CD4-positive, alpha-beta memory T cell (primary cell): Measurements from ENCODE around the gene KIAA0586. TPM values are rescaled to one million over a fixed set of nuclear protein-coding genes. Genes with fewer than 3 reads are reported as not detected.

Source experiments
- CTCF ChIA-PET: fragments of 350-600 bp; sonication (Branson Sonifier 250); formaldehyde crosslinking; loops from one replicate; lab custom pipeline; 2021; ENCODE audit warnings: inconsistent platforms; ENCODE audit not compliant: partially characterized antibody; lab: Charles Lee
- POLR2A ChIA-PET: fragments of 350-600 bp; sonication (Branson Sonifier 250); formaldehyde crosslinking; loops from one replicate; lab custom pipeline; 2021; ENCODE audit not compliant: partially characterized antibody; lab: Charles Lee
- DNase-seq, 5 donors: peaks; one replicate each; pipeline versions ENCODE4 v3.0.0 to v3.0.0-alpha.2; 2020 to 2022; ENCODE audit warnings: mixed read lengths in 1 of 5
- H3K27ac ChIP-seq: one replicate; pipeline ENCODE4 v1.7.0; 2013; ENCODE audit warnings: low read depth, low read length
- H3K27me3 ChIP-seq: 2 replicates; pipeline ENCODE4 v1.7.0; 2013; ENCODE audit warnings: mild to moderate bottlenecking, low read length, moderate library complexity; ENCODE audit not compliant: insufficient read depth
- H3K36me3 ChIP-seq: 2 replicates; pipeline ENCODE4 v1.7.0; 2013; ENCODE audit warnings: mild to moderate bottlenecking, low read length, moderate library complexity; ENCODE audit not compliant: insufficient read depth
- H3K4me1 ChIP-seq: 2 replicates; pipeline ENCODE4 v1.7.0; 2013; ENCODE audit warnings: mild to moderate bottlenecking, low read length, moderate library complexity; ENCODE audit not compliant: insufficient read depth
- H3K4me3 ChIP-seq, 2 donors: one replicate each; pipeline ENCODE4 v1.7.0; 2013; ENCODE audit warnings: low read length in 2 of 2, mild to moderate bottlenecking in 1 of 2
- H3K9me3 ChIP-seq, 2 donors: one replicate each; pipeline ENCODE4 v1.7.0; 2013; ENCODE audit warnings: low read length in 2 of 2, control low read depth in 1 of 2; ENCODE audit not compliant: control insufficient read depth in 1 of 2
- H3K27ac Mint-ChIP-seq, 7 donors: one replicate each; pipeline ENCODE4 v1.8.0; 2020 to 2021; ENCODE audit warnings: mixed read lengths in 7 of 7, mild to moderate bottlenecking in 6 of 7, inconsistent platforms in 3 of 7, moderate library complexity in 3 of 7
- H3K27me3 Mint-ChIP-seq, 2 donors: one replicate each; pipeline ENCODE4 v1.8.0; 2020 to 2021; ENCODE audit warnings: mixed read lengths in 2 of 2
- H3K36me3 Mint-ChIP-seq, 2 donors: one replicate each; pipeline ENCODE4 v1.8.0; 2020 to 2021; ENCODE audit warnings: mixed read lengths in 2 of 2, inconsistent platforms in 1 of 2, mild to moderate bottlenecking in 1 of 2
- H3K4me1 Mint-ChIP-seq, 4 donors: one replicate each; pipeline ENCODE4 v1.8.0; 2020 to 2021; ENCODE audit warnings: mixed read lengths in 4 of 4, mild to moderate bottlenecking in 1 of 4
- H3K4me3 Mint-ChIP-seq, 8 donors: one replicate each; pipeline ENCODE4 v1.8.0; 2020 to 2021; ENCODE audit warnings: mixed read lengths in 8 of 8, mild to moderate bottlenecking in 7 of 8, moderate library complexity in 6 of 8, inconsistent platforms in 3 of 8
- H3K9me3 Mint-ChIP-seq, 8 donors: one replicate each; pipeline ENCODE4 v1.8.0; 2020 to 2021; ENCODE audit warnings: mixed read lengths in 8 of 8, mild to moderate bottlenecking in 5 of 8, inconsistent platforms in 3 of 8, moderate library complexity in 1 of 8
- intact Hi-C: fragments of 100-400 bp; cut with micrococcal nuclease; formaldehyde crosslinking; loops from one replicate; pipeline ENCODE4 v1.15.1; 2023
- polyA plus RNA-seq, 2 donors: library from polyadenylated mRNA; unstranded; fragments of 300-500 nt; fragmentation: Illumina TruSeq; gene quantifications; one replicate each; pipeline ENCODE4 v1.2.3, GENCODE V29; 2021
- total RNA-seq, 2 experiments: library from RNA; stranded (reverse); gene quantifications; one replicate each; pipeline ENCODE4 v1.2.3, GENCODE V29; 2021

Gene KIAA0586
- total and polyA plus RNA-seq, 4 experiments from 2014 or later, result 13.7 to 48.2 (median 34.0) TPM

- Histone ChIP-seq H3K27me3 (no peaks in the 10 kb centered on the region), H3K4me1 (no peaks in the 10 kb centered on the region), H3K36me3 (peaks cover 20% of the 10 kb centered on the region), H3K27ac (no peak overlapping the region), H3K9me3 (no peaks in the 10 kb centered on the region), H3K4me3 (no peak overlapping the region)
- peaks cover 62 to 70% of the 10 kb centered on the region in 2 donors for H3K36me3 Mint-ChIP-seq
- H3K4me1 Mint-ChIP-seq, result peaks cover 0 to 5% (median 3%) of the 10 kb centered on the region in 4 donors
- ChIA-PET CTCF (no interaction called here), POLR2A (no interaction called here)
- no peaks in the 10 kb centered on the region for H3K27me3 Mint-ChIP-seq
- H3K27ac Mint-ChIP-seq, result no peak overlapping the region
- DNase-seq, result no peak
- intact Hi-C loops, result no loop called here
- H3K4me3 Mint-ChIP-seq, result no peak overlapping the region
- no peaks in the 10 kb centered on the region for H3K9me3 Mint-ChIP-seq
Observed at GRCh38 chr14:58460772-58461171, 33.3 kb downstream of the KIAA0586 start.

DNA sequence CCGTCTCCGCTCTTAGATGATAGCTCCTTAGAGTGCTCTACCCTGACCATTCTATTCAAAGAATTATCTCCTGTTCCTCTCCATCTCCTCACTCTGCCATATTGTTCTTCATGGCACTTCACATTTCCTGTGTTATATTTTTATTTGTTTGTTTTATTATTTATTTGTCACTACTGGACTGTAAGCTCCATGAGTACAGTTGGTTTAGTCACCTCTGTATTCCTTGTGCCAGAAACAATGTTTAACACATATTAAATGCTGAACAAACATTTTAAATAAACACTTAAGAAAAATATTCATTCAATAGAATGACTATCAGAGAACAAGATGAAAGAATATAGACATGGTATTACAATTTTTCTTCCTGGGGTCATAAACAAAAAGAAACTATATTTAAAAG lies 35.6 kb downstream of the KIAA0586 start:
- ChIA-PET CTCF (interaction anchor here (1.9 kb wide), 1 partner anchor 38 kb away, joined by 5 read pairs; no protein-coding TSS in a partner anchor), POLR2A (no interaction called here)
- peaks cover 19% of the 10 kb centered on the region for H3K36me3 ChIP-seq

DNA sequence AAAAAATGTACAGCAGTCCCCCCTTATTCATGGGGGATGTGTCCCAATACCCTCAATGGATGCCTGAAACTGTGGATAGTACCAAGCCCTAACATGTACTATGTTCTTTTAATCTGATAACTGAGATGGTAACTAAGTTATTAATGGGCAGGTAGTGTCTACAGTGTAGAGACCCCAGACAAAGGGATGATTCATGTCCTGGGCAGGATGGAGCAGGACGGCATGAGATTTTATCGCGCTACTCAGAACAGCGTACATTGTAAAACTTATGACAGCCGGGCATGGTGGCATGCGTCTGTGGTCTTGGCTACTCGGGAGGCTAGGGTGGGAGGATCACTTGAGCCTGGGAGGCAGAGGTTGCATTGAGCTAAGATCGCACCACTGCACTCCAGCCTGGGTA lies 37.1 kb downstream of the KIAA0586 start:
- no peak overlapping the region for H3K27ac ChIP-seq
- intact Hi-C loops, result no loop called here
- Mint-ChIP-seq H3K4me1 (peaks cover 0 to 5% (median 3%) of the 10 kb centered on the region in 4 donors), H3K27ac (no peak overlapping the region), H3K27me3 (no peaks in the 10 kb centered on the region), H3K4me3 (no peak overlapping the region), H3K9me3 (no peaks in the 10 kb centered on the region), H3K36me3 (peaks cover 67 to 74% of the 10 kb centered on the region in 2 donors)
- no peaks in the 10 kb centered on the region for H3K4me1 ChIP-seq
- POLR2A ChIA-PET, result no interaction called here
- no peak overlapping the region for H3K4me3 ChIP-seq
- H3K36me3 ChIP-seq, result peaks cover 29% of the 10 kb centered on the region
- no peaks in the 10 kb centered on the region for H3K9me3 ChIP-seq
- CTCF ChIA-PET, result no interaction called here
- H3K27me3 ChIP-seq, result no peaks in the 10 kb centered on the region
- DNase-seq, result no peak

More for the DNA sequence above, 35.6 kb downstream of the KIAA0586 start:
- H3K9me3 ChIP-seq, result no peaks in the 10 kb centered on the region
- no peak overlapping the region for H3K4me3 ChIP-seq
- no peak for DNase-seq
- H3K27me3 ChIP-seq, result no peaks in the 10 kb centered on the region
- H3K27ac ChIP-seq, result no peak overlapping the region
- peaks cover 64 to 67% of the 10 kb centered on the region in 2 donors for H3K36me3 Mint-ChIP-seq
- intact Hi-C loops, result no loop called here
- no peaks in the 10 kb centered on the region for H3K4me1 ChIP-seq
- H3K27me3 Mint-ChIP-seq, result no peaks in the 10 kb centered on the region
- no peak overlapping the region for H3K4me3 Mint-ChIP-seq
- H3K27ac Mint-ChIP-seq, result no peak overlapping the region
- no peaks in the 10 kb centered on the region for H3K9me3 Mint-ChIP-seq
- H3K4me1 Mint-ChIP-seq, result peaks cover 0 to 5% (median 3%) of the 10 kb centered on the region in 4 donors

GRCh38 chr14:58465421-58465820 lies 37.9 kb downstream of the KIAA0586 start:
- H3K27ac ChIP-seq, result no peak overlapping the region
- no peak overlapping the region for H3K4me3 ChIP-seq
- Mint-ChIP-seq H3K9me3 (no peaks in the 10 kb centered on the region), H3K36me3 (peaks cover 60 to 67% of the 10 kb centered on the region in 2 donors), H3K27ac (no peak overlapping the region), H3K4me3 (no peak overlapping the region), H3K27me3 (no peaks in the 10 kb centered on the region), H3K4me1 (peaks cover 0 to 5% (median under 1%) of the 10 kb centered on the region in 4 donors)
- H3K36me3 ChIP-seq, result peaks cover 25% of the 10 kb centered on the region
- CTCF ChIA-PET, result no interaction called here
- H3K9me3 ChIP-seq, result no peaks in the 10 kb centered on the region
- H3K27me3 ChIP-seq, result no peaks in the 10 kb centered on the region
- intact Hi-C loops, result no loop called here
- no peak for DNase-seq
- no peaks in the 10 kb centered on the region for H3K4me1 ChIP-seq
- POLR2A ChIA-PET, result no interaction called here

DNA sequence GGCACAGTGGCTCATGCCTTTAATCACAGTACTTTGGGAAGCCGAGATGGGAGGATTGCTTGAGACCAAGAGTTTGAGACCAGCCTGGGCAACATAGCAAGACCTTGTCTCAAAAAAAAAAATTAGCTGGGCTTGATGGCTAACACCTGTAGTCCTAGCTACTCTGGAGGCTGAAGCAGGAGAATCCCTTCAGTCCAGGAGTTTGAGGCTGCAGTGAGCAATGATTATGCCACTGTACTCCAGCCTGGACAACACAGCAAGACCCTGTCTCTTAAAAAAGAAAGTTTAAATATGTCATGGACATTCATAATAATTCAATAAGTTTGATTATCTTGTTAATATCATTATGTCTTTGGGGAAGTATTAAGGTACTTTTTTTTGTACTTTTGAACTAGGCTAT lies 38.9 kb downstream of the KIAA0586 start:
- Histone ChIP-seq H3K27me3 (no peaks in the 10 kb centered on the region), H3K36me3 (peaks cover 25% of the 10 kb centered on the region), H3K9me3 (no peaks in the 10 kb centered on the region), H3K4me1 (no peaks in the 10 kb centered on the region), H3K27ac (no peak overlapping the region), H3K4me3 (no peak overlapping the region)
- no peak overlapping the region for H3K27ac Mint-ChIP-seq
- peaks cover 0 to 5% (median under 1%) of the 10 kb centered on the region in 4 donors for H3K4me1 Mint-ChIP-seq
- H3K27me3 Mint-ChIP-seq, result no peaks in the 10 kb centered on the region
- DNase-seq, result no peak
- no peak overlapping the region for H3K4me3 Mint-ChIP-seq
- POLR2A ChIA-PET, result no interaction called here
- H3K9me3 Mint-ChIP-seq, result no peaks in the 10 kb centered on the region
- peaks cover 55 to 66% of the 10 kb centered on the region in 2 donors for H3K36me3 Mint-ChIP-seq
- CTCF ChIA-PET, result interaction anchor here (1.6 kb wide), 1 partner anchor 35 kb away, joined by 9 read pairs; no protein-coding TSS in a partner anchor
- intact Hi-C loops, result no loop called here

- Histone ChIP-seq H3K9me3 (no peaks in the 10 kb centered on the region), H3K36me3 (peaks cover 25% of the 10 kb centered on the region), H3K4me3 (no peak overlapping the region), H3K27me3 (no peaks in the 10 kb centered on the region), H3K4me1 (no peaks in the 10 kb centered on the region), H3K27ac (no peak overlapping the region)
- H3K27ac Mint-ChIP-seq, result no peak overlapping the region
- no peak overlapping the region for H3K4me3 Mint-ChIP-seq
- CTCF ChIA-PET, result interaction anchor here (0.8 to 1.6 kb wide), 2 partner anchors 10 to 34 kb away, joined by 3 to 9 read pairs; no protein-coding TSS in a partner anchor
- POLR2A ChIA-PET, result no interaction called here
- intact Hi-C loops, result no loop called here
- DNase-seq, result no peak
- H3K36me3 Mint-ChIP-seq, result peaks cover 58 to 65% of the 10 kb centered on the region in 2 donors
- no peaks in the 10 kb centered on the region for H3K27me3 Mint-ChIP-seq
- H3K9me3 Mint-ChIP-seq, result no peaks in the 10 kb centered on the region
- peaks cover 0 to 5% (median under 1%) of the 10 kb centered on the region in 4 donors for H3K4me1 Mint-ChIP-seq
Observed at GRCh38 chr14:58467575-58467974, 40.1 kb downstream of the KIAA0586 start.

GRCh38 chr14:58469309-58469708 lies 41.8 kb downstream of the KIAA0586 start:
- H3K4me1 ChIP-seq, result no peaks in the 10 kb centered on the region
- intact Hi-C loops, result no loop called here
- Mint-ChIP-seq H3K36me3 (peaks cover 60% of the 10 kb centered on the region in 2 donors), H3K27me3 (no peaks in the 10 kb centered on the region), H3K27ac (no peak overlapping the region), H3K4me1 (no peaks in the 10 kb centered on the region), H3K9me3 (no peaks in the 10 kb centered on the region), H3K4me3 (no peak overlapping the region)
- no peaks in the 10 kb centered on the region for H3K9me3 ChIP-seq
- POLR2A ChIA-PET, result no interaction called here
- H3K27me3 ChIP-seq, result no peaks in the 10 kb centered on the region
- DNase-seq, result no peak
- no peak overlapping the region for H3K4me3 ChIP-seq
- no peak overlapping the region for H3K27ac ChIP-seq
- H3K36me3 ChIP-seq, result peaks cover 16% of the 10 kb centered on the region
- CTCF ChIA-PET, result no interaction called here
